WTC11 (cell line): ENCODE results near the gene POU2F3. TPM values are rescaled to one million over a fixed set of nuclear protein-coding genes. Genes with fewer than 3 reads are reported as not detected.
A peak's percentile ranks its signal among the peaks of the same experiment; 100 is the strongest.

Experiments used
- ATAC-seq: fragments of 200-7000 bp; cut with Tn5 transposase; 2 replicates; pipeline ENCODE4 v1.10.0; 2021; ENCODE audit warnings: mild to moderate bottlenecking, moderate library complexity
- CTCF ChIA-PET: fragments of 300-600 bp; sonication (Branson Sonifier 250); formaldehyde crosslinking; loops from one replicate; lab custom pipeline; 2021; ENCODE audit warnings: antibody characterized with exemption; lab: Charles Lee
- POLR2A ChIA-PET: fragments of 350-600 bp; sonication (Branson Sonifier 250); formaldehyde crosslinking; loops from one replicate; lab custom pipeline; 2021; ENCODE audit warnings: antibody characterized with exemption; lab: Charles Lee
- DNase-seq: peaks from one replicate; pipeline ENCODE4 v3.0.0; 2021; ENCODE audit warnings: low spot score
- H3K27ac Mint-ChIP-seq: 2 replicates; pipeline ENCODE4 v1.8.0; 2021; ENCODE audit warnings: mixed read lengths
- H3K27me3 Mint-ChIP-seq: 2 replicates; pipeline ENCODE4 v1.8.0; 2021; ENCODE audit warnings: low read depth, mild to moderate bottlenecking, moderate library complexity, mixed read lengths
- H3K36me3 Mint-ChIP-seq: 2 replicates; pipeline ENCODE4 v1.8.0; 2021; ENCODE audit warnings: mixed read lengths
- H3K4me1 Mint-ChIP-seq: 2 replicates; pipeline ENCODE4 v1.8.0; 2022; ENCODE audit warnings: mixed read lengths
- H3K4me3 Mint-ChIP-seq: 2 replicates; pipeline ENCODE4 v1.8.0; 2021; ENCODE audit warnings: mild to moderate bottlenecking, moderate library complexity, mixed read lengths
- H3K9me3 Mint-ChIP-seq: 2 replicates; pipeline ENCODE4 v1.8.0; 2021; ENCODE audit warnings: mixed read lengths
- JAZF1 ChIP-seq: fragments of 250-450 bp; sonication (Bioruptor Pico); IDR thresholded peaks from 2 replicates; pipeline ENCODE4 v1.9.0; 2021; ENCODE audit warnings: moderate library complexity, mild to moderate bottlenecking, inconsistent platforms
- PRRX2 ChIP-seq: fragments of 250-450 bp; sonication (Bioruptor Pico); IDR thresholded peaks from 2 replicates; pipeline ENCODE4 v1.8.0; 2021; ENCODE audit warnings: mild to moderate bottlenecking
- TEAD1 ChIP-seq: sonication (generic); formaldehyde crosslinking; IDR thresholded peaks from 2 replicates; pipeline ENCODE4 v1.8.0; 2022; ENCODE audit warnings: mild to moderate bottlenecking, missing genetic modification reagents
- ZNF263 ChIP-seq: sonication (generic); formaldehyde crosslinking; IDR thresholded peaks from 2 replicates; pipeline ENCODE4 v1.8.1; 2022; ENCODE audit warnings: low read depth, mild to moderate bottlenecking, moderate library complexity, missing genetic modification reagents
- ZNF423 ChIP-seq: fragments of 250-450 bp; sonication (Bioruptor Pico); IDR thresholded peaks from 2 replicates; pipeline ENCODE4 v2.1.2; 2022; ENCODE audit warnings: mild to moderate bottlenecking, moderate library complexity
- total RNA-seq: library from RNA; stranded (reverse); gene quantifications from 3 replicates; pipeline ENCODE4 v1.2.3, GENCODE V29; 2021
- TF ChIP-seq, protein P1 (sequence below): sonication (generic); formaldehyde crosslinking; IDR thresholded peaks from 2 replicates; pipeline ENCODE4 v1.8.0; 2022; ENCODE audit warnings: mild to moderate bottlenecking, missing genetic modification reagents
- TF ChIP-seq, protein P2 (sequence below): sonication (generic); formaldehyde crosslinking; IDR thresholded peaks from 2 replicates; pipeline ENCODE4 v1.8.0; 2022; ENCODE audit warnings: mild to moderate bottlenecking, missing genetic modification reagents
- TF ChIP-seq, protein P3 (sequence below): fragments of 250-450 bp; sonication (Bioruptor Pico); IDR thresholded peaks from 2 replicates; pipeline ENCODE4 v1.8.0; 2021; ENCODE audit warnings: mild to moderate bottlenecking
- TF ChIP-seq, protein P4 (sequence below): sonication (generic); formaldehyde crosslinking; IDR thresholded peaks from 2 replicates; pipeline ENCODE4 v1.8.1; 2023; ENCODE audit warnings: mild to moderate bottlenecking, missing genetic modification reagents, borderline replicate concordance

The POU2F3 gene
- total RNA-seq, 1 experiment from 2014 or later: 0.61 TPM

DNA sequence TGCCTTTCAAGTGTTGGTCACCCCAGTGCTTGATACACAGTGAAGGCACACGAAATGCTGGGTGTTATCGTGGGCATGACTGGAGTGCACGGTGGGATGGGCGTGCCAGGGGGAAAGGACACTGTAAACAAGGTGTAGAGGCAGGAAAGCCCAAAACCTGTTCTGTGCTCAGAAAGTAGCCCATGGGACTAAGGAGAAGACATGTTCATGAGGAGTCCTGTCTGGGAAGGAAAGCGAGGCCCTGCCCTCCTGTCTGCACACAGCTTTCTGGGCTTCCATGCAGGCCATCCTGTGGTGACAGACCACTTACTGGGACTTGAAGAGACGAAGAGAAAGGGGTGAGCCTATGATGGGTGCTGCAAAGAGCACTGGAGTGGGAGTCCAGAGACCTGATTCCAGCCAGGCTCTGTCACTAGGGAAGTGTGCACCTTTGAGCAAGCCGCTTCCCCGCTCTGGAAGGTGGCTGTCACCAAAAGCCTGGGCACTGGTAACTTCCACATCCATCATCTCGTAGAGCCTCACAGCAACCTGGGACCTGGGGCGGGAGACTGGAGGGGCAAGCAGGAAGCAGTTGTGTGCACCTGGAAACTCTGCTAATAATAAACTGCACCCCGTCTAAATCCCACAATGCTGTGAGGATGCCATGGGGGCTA lies 846 bp upstream of the POU2F3 start:
- H3K4me1 Mint-ChIP-seq: peaks cover 36% of the 10 kb centered on the region
- no peak overlapping the region for H3K27ac Mint-ChIP-seq
- DNase-seq (no peak), ATAC-seq (no peak)
- peaks cover 65% of the 10 kb centered on the region for H3K27me3 Mint-ChIP-seq
- TF ChIP-seq ZNF423 (CRISPR knock-in tag) (no peak), PRRX2 (CRISPR knock-in tag) (no peak), TEAD1 (CRISPR knock-in tag) (no peak)
- TF ChIP-seq, protein P1, sequence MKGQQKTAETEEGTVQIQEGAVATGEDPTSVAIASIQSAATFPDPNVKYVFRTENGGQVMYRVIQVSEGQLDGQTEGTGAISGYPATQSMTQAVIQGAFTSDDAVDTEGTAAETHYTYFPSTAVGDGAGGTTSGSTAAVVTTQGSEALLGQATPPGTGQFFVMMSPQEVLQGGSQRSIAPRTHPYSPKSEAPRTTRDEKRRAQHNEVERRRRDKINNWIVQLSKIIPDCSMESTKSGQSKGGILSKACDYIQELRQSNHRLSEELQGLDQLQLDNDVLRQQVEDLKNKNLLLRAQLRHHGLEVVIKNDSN (CRISPR knock-in tag): no peak
- TF ChIP-seq, protein P2, sequence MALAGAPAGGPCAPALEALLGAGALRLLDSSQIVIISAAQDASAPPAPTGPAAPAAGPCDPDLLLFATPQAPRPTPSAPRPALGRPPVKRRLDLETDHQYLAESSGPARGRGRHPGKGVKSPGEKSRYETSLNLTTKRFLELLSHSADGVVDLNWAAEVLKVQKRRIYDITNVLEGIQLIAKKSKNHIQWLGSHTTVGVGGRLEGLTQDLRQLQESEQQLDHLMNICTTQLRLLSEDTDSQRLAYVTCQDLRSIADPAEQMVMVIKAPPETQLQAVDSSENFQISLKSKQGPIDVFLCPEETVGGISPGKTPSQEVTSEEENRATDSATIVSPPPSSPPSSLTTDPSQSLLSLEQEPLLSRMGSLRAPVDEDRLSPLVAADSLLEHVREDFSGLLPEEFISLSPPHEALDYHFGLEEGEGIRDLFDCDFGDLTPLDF: no peak
- ChIA-PET POLR2A (no interaction called here), CTCF (interaction anchor here (0.8 to 24.2 kb wide), 17 partner anchors 8 to 552 kb away, joined by 3 to 623 read pairs (median 3); no protein-coding TSS in a partner anchor)
- H3K36me3 Mint-ChIP-seq: no peaks in the 10 kb centered on the region
- H3K4me3 Mint-ChIP-seq: peak overlapping the region; percentile 57
- H3K9me3 Mint-ChIP-seq: no peaks in the 10 kb centered on the region

DNA sequence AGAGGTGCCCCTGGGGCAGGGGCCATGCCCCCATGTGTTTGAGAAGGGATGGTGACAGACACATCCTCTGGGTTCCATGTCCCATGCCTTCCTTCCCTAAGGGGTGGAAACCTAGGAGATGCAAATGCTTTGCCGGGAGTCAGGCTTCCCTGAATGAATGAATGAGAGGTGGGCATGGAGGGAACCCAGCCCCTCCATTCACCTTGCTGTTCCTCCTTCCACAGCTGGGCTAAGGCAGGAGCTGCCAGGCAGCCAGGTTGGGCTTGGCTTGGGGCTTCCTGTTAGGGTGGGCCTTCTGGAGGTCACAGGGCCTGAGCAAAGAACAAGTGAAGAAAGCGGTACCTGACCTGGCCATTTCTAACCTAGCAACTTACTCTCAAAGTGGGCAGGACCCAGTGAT lies 926 bp downstream of the POU2F3 start:
- peaks cover 70% of the 10 kb centered on the region for H3K27me3 Mint-ChIP-seq
- peak overlapping the region; percentile 62 for H3K4me3 Mint-ChIP-seq
- DNase-seq: no peak
- no peaks in the 10 kb centered on the region for H3K36me3 Mint-ChIP-seq
- no peak for ATAC-seq
- ChIA-PET POLR2A (no interaction called here), CTCF (interaction anchor here (1.0 to 24.2 kb wide), 5 partner anchors 12 to 72 kb away, joined by 3 to 623 read pairs (median 10); no protein-coding TSS in a partner anchor)
- peaks cover 36% of the 10 kb centered on the region for H3K4me1 Mint-ChIP-seq
- H3K9me3 Mint-ChIP-seq: no peaks in the 10 kb centered on the region
- TF ChIP-seq ZNF263 (CRISPR knock-in tag): no peak
- TF ChIP-seq, protein P3, sequence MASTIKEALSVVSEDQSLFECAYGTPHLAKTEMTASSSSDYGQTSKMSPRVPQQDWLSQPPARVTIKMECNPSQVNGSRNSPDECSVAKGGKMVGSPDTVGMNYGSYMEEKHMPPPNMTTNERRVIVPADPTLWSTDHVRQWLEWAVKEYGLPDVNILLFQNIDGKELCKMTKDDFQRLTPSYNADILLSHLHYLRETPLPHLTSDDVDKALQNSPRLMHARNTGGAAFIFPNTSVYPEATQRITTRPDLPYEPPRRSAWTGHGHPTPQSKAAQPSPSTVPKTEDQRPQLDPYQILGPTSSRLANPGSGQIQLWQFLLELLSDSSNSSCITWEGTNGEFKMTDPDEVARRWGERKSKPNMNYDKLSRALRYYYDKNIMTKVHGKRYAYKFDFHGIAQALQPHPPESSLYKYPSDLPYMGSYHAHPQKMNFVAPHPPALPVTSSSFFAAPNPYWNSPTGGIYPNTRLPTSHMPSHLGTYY (CRISPR knock-in tag): no peak
- TF ChIP-seq, protein P4, sequence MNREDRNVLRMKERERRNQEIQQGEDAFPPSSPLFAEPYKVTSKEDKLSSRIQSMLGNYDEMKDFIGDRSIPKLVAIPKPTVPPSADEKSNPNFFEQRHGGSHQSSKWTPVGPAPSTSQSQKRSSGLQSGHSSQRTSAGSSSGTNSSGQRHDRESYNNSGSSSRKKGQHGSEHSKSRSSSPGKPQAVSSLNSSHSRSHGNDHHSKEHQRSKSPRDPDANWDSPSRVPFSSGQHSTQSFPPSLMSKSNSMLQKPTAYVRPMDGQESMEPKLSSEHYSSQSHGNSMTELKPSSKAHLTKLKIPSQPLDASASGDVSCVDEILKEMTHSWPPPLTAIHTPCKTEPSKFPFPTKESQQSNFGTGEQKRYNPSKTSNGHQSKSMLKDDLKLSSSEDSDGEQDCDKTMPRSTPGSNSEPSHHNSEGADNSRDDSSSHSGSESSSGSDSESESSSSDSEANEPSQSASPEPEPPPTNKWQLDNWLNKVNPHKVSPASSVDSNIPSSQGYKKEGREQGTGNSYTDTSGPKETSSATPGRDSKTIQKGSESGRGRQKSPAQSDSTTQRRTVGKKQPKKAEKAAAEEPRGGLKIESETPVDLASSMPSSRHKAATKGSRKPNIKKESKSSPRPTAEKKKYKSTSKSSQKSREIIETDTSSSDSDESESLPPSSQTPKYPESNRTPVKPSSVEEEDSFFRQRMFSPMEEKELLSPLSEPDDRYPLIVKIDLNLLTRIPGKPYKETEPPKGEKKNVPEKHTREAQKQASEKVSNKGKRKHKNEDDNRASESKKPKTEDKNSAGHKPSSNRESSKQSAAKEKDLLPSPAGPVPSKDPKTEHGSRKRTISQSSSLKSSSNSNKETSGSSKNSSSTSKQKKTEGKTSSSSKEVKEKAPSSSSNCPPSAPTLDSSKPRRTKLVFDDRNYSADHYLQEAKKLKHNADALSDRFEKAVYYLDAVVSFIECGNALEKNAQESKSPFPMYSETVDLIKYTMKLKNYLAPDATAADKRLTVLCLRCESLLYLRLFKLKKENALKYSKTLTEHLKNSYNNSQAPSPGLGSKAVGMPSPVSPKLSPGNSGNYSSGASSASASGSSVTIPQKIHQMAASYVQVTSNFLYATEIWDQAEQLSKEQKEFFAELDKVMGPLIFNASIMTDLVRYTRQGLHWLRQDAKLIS (CRISPR knock-in tag): no peak
- TF ChIP-seq, all 79 proteins: peak for 0
- H3K27ac Mint-ChIP-seq: no peak overlapping the region

DNA sequence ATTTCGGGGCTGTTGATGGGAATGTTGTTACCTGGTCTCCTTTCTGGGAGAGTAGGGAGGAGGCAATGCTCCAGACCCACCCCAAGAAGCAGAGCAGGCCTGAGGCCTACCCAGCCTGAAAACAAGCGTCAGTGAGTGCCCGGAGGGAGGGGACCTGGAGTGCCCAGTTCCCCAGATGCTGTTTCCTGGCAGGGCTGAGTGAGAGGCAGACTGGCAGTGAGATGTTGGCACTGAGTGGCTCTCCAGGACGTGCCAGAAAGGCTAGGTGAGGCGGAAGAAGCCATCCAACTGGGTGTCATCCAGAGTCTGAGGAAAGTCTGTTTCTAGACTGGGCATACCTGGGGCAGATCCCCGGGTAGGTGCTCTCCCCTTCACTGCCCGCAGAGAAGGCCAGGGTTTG lies 1.3 kb downstream of the POU2F3 start:
- no peak overlapping the region for H3K4me3 Mint-ChIP-seq
- CTCF ChIA-PET: interaction anchor here (24.2 kb wide), 1 partner anchor 60 kb away, joined by 623 read pairs; no protein-coding TSS in a partner anchor
- ATAC-seq: no peak

DNA sequence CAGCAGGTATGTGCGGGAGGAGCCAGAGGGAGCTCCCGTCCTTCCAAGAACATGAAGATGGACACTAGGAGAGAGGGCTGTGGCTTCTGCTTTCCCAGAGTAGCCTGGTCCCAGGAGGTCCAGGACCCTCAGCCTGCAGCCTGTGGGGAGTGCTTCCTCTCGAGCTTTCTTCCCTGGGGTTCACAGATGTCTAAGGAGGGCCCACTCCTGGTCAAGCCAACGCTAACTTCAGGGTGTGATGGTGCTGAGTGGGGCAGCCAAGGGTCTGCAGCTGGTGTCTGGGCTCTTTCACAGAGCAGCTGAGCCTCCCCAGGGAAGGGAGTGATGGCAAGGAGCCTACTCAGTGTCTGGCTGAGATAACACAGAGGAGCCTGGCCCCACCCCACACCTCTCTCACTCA lies 3.3 kb downstream of the POU2F3 start:
- H3K4me3 Mint-ChIP-seq: no peak overlapping the region
- ChIA-PET CTCF (interaction anchor here (0.7 to 24.2 kb wide), 6 partner anchors 9 to 75 kb away, joined by 3 to 623 read pairs (median 4); no protein-coding TSS in a partner anchor), POLR2A (no interaction called here)
- peaks cover 79% of the 10 kb centered on the region for H3K27me3 Mint-ChIP-seq
- TF ChIP-seq, protein P1 (CRISPR knock-in tag): no peak
- no peaks in the 10 kb centered on the region for H3K36me3 Mint-ChIP-seq
- peaks cover 43% of the 10 kb centered on the region for H3K4me1 Mint-ChIP-seq
- H3K27ac Mint-ChIP-seq: no peak overlapping the region
- DNase-seq (no peak), ATAC-seq (no peak)
- no peaks in the 10 kb centered on the region for H3K9me3 Mint-ChIP-seq

More for the DNA sequence above, 1.3 kb downstream of the POU2F3 start:
- Mint-ChIP-seq H3K36me3 (no peaks in the 10 kb centered on the region), H3K27me3 (peaks cover 73% of the 10 kb centered on the region), H3K9me3 (no peaks in the 10 kb centered on the region), H3K27ac (no peak overlapping the region), H3K4me1 (peaks cover 35% of the 10 kb centered on the region)
- TF ChIP-seq JAZF1 (CRISPR knock-in tag): no peak
- POLR2A ChIA-PET: no interaction called here
- no peak for DNase-seq
